Activated CD8-positive, alpha-beta memory T cell treated with anti-CD3 and anti-CD28 coated beads, Interleukin-2, amount 50 U/mL, for 4 hours (primary cell): ENCODE results near the gene ENKUR.

Experiments used
- DNase-seq: peaks from one replicate; pipeline ENCODE4 v3.0.0-alpha.2; 2020

ENKUR gene, protein sequence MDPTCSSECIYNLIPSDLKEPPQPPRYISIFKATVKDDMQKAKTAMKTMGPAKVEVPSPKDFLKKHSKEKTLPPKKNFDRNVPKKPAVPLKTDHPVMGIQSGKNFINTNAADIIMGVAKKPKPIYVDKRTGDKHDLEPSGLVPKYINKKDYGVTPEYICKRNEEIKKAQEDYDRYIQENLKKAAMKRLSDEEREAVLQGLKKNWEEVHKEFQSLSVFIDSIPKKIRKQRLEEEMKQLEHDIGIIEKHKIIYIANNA

DNA sequence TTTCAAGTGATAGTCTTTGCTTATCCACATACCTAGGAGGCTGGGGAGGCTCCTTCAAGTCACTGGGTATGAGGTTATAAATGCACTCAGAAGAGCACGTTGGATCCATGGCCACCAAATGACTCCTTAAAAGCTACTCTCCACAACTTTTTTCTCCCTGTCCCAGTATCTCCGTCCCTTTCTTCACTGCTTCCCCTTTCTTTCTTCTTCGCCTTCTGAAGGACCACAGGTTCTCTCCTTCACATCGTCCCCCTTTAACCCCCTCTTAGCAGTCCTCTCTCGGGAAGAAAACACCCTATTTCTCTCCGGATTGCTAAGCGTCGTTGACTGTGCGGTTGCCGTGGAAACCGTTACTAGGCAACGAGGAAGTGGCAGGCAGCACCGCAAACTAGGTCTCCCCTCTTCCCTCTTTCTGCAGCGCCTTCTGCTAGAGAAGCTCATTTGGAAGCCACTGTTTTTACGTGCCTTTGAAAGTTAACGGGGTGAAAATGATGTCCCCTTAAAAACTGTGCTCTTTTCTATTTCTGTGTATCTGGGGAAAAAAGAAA is at the start of gene ENKUR:
Gene ENKUR (minus strand): TSS at position 331 of the 548 bp plus-strand sequence. CDS start 222 bp downstream, at position 109.
- DNase-seq: peak; percentile 92

DNA sequence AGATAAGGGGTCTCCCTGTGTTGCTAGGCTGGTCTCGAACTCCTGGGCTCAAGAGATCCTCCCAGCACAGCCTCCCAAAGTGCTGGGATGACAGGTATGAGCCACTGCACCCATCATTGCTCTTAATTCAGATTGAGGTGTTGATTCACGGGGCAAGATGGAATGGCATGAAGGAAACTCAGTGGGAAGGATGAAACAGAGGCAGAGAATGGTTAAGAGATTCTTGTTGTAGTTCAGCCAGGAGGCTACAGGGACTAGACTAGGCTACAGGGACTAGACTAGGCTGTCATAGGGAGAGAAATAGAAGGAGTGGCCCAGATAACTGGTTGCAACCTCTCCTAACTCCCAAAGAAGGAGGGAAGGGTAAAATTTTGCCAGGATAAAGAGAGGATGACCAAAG is 48.4 kb upstream of the ENKUR start:
- DNase-seq: no peak

DNA sequence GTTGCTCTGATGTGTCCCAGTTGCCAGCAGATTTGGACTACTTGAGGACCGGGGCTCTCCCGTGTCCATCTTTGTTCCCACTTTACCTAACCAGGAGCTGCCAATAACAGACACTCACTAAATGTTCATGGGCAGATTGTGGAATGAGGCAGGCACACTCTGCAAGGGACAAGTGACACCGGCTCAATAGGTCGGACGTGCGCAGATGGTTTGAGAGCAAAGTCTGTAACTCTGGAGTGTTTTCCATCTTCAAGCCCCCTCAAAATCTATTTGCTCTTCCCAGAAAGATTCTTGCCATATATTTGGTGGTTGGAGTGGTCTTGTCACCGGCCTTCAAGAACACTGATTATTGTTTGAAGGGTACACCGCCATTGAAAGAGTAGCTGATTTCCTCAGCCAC is 47.7 kb upstream of the ENKUR start:
- DNase-seq: no peak

DNA sequence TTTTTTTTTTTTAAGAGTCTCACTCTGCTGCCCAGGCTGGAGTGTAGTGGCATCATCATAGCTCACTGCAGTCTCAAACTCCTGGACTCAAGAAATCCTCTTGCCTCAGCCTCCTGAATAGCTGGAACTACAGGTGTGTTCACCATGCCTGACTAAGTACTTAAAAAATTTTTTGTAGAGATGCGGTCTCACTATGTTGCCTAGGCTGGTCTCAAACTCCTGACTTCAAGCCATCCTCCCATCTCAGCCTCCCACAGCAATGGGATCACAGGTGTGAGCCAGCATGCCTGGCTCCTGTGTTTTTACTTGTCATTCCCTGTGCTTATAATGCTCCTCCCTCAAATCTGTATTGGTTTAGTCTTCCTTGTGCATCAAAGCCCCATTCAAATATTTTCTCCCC is 47.2 kb upstream of the ENKUR start:
- DNase-seq: no peak

DNA sequence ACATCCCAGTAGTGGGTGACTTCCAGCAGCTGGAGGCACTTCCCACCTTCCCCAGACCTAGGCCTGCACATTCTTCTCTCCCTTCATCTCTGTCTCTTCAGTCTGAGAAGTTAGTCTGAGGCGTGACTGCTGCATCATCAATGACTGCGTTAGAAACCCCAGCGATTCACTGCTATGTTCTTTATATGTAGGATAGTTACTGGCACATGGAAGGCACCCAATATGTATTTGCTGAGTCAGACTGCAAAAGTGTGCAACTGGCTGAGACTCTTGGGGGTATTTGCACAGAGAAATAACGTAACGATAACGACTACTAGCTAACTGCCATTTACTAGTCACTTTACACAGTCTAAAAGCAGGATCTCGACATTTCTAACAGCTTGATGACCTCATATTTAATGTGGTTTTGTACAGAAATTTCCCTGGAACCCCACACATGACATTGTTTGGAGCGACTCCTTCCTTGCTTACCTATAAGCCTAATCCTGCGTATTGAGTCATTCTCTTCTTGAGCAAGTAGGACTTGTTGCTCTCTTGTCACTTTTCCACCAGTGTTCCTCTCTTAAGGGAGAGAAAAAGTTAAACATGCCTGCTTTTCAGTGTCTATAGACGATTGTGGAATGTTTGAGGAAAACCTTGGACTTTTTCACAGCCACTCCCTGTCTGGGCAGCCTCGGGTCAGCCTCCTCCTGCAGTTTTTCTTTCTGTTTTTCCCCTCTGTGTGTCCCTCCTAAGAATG is 45.9 kb upstream of the ENKUR start:
- no peak for DNase-seq

DNA sequence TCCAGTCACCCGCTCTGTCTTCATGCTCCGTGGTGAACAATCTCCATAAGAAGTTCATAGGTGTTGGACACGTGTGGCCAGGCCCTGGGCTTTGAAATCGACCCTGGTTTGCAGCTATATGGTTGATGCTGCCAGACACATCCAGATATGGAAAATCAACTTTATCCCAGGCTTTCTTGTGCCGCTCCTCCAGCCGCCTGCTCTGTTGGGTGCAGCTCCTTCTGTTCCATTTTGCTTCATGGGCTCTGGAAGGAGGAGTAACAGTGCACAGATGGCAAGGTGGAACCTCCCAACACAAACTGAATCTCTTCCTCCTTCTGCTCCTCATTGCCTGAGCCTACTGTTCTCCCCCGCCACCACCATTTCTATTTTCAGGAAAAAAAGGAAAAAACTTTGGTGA is 45.2 kb upstream of the ENKUR start:
- DNase-seq: no peak

DNA sequence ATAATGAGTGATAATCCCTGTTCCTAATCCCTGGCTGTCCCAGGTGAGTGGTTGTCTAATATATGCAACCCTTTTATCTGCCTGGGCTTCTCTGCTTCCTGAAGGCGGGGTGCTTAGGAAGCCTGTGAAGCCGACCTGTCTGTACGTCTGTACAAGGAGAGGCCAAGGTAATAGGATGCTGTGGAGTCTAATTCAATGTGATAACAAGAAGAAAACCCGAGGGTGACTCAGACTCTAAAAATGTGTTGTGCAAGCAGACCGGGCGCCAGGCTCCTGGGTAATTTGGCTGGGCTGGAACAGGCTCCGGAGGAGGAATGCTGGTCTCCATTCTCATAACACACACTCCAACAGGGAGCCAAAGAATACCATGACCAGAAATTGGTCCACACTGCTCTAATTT is 44.0 kb upstream of the ENKUR start:
- no peak for DNase-seq

DNA sequence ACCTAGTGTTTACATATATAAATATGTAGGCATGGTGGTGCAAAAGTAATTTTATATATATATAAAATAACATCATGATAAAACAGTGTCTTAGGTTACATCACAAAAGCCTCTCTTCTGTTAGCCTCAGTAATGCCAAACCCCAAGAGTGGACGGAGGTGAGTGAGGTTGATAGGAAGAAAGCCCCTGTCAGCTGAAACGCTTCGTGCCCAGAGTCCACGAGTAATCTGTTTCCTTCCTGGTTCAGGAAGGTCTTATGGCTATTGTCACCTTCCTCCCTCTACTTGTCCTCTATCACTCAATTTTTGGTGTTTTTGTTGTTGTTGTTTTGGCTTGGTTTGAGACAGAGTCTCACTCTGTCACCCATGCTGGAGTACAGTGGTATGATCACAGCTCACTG is 41.9 kb upstream of the ENKUR start:
- DNase-seq: no peak

DNA sequence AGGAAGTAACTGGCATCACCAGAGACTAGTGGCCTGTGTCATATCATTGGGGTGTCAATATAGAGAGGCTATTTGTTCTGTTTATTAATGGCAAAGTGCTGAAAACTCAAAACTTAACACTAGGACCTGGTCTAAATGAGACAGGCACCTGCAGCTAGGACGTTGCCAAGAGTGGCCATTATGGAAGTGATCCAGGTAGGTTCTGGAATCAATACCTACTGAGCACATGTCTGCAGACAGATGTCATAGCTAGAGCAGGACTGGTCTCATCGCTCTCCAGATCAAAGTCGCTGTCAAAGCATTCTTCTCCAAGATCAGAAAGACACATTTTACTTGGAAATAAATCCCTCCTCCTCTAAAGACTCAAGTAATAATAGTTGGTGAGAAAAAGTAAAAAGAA is 40.8 kb upstream of the ENKUR start:
- DNase-seq: no peak

DNA sequence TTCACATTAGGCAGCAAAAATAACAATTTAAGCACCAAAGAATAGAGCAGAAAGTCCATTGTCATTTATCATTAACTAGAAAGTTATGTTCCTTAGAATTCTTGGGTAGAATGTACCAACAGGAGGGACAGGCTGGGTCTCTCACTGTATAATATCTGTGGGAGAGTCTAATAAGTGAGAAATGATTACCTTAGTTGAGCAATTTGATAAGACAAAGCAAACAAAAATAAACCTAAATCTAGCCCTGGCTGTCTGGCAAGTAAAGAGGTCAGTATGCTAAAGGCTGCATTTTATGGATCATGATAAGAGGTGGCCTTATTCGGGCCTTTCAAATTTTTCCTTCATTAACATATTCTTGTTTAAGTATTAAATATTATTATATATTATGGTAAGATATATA is 36.1 kb upstream of the ENKUR start:
- DNase-seq: no peak

DNA sequence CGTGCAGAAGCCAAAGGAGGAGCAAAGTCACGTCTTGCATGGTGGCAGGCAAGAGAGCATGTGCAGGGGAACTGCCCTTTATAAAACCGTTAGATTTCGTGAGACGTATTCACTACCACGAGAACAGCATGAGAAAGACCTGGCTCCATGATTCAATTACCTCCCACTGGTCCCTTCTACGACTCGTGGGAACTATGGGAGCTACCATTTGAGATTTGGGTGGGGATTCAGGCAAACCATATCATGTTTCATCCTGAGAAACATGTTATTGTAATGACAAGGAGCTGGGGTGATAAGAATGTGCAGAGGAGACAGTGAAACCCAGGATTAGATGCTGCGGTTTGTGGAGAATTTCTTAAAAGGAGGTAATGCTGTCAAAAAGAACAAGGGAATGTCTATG is 34.4 kb upstream of the ENKUR start:
- DNase-seq: no peak

DNA sequence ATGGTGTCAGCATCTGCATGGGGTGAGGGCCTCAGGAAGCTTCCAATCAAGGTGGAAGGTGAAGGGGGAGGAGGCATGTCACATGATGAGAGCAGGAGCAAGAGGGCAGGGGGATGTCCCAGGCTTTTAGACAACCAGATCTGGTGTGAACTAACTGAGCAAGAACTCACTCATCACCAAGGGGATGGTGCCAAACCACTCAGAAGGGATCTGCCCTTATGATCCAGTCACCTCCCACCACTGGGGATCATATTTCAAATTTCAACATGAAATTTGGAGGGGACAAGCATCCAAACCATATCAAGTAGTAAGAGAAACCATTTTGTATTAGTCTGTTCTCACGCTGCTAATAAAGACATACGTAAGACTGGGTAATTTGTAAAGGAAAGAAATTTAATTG is 34.0 kb upstream of the ENKUR start:
- no peak for DNase-seq

DNA sequence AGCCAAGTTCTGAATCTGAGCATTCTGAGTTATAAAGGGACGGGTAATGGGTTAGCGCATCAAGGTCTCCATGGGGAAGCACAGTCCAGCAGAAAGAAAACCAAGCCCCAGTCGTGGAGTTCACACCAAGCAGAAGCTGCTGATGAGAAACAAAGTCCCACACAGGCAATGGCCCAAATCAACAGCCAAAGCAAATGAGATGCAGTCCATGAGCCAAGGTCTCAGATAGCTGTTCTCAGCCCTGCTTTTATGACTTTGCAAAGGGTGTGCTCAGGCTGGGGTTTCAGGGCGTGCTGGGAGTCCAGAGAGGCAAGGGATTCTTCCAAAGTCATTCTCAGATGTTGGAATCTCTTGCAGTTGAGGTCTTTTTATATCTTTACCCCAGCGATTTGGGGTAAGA is 32.5 kb upstream of the ENKUR start:
- DNase-seq: no peak

DNA sequence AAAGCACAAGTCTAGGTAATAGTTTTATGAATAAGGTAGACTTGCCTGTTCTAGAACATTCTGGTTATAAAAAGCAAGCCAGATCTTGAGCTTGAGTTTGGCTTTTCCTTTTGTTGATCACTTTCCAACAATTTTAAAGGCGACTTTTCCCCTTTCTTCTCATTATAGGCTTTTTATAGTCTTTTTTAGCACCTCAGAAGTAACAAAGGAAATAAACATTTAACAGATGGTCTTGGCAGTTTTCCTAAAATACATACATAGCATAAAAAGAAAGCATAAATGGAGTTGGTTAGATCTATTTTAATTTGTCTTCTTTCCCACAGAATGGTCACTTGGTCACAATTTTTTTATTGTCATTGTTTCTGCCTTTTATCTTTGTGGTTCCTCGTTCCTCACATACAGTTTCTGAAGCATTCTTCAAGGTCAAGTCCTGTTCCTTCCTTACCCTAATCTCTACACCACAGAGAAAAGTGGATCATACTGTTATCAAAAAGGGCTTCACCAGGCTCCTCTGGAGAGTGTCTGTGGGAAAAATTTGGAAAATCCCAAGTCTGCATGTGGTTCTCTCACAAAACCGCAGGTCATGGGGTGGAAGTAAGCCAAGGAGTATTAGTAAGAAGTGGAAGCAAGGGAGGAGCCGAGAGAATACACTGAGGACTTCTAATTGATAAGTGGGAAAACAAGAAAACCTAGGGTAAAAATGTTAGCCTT is 31.8 kb upstream of the ENKUR start:
- no peak for DNase-seq

DNA sequence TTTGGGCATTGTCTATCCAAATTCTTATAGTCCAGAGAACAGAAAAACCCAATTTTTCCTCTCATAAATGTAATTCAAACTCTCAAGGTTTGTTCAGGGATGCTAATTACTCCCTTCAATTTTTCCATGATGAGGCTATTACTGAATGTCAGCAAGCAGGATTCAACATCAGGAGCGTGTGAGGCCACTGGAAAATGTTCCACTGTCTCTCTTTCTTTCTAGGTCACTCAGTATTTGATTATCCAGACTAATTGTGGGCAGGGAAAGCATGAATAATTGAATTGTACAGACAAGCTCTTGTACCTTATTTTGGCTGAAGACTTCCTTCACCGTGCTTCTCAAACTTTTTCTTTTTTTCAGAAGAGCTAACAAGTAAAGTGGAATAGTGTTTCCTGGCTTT is 31.1 kb upstream of the ENKUR start:
- no peak for DNase-seq

DNA sequence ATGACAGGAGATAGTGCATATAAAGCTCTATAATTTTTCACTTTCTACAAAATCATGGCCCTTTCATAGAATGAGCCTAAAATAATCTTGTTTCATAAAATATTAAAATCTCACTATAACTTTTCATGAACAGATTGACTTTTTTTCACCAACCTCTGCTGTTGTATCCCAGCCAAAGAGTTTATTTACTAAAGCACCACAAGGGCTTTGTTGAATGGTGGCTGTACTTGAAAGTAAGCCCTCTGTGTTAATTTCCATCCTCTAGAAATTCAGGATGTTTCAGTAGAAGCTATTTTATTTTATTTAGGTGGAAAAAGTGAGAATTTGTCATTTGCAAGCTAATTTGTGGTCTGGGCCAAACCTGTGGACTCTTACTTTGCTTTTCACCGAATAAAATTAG is 30.7 kb upstream of the ENKUR start:
- DNase-seq: no peak

DNA sequence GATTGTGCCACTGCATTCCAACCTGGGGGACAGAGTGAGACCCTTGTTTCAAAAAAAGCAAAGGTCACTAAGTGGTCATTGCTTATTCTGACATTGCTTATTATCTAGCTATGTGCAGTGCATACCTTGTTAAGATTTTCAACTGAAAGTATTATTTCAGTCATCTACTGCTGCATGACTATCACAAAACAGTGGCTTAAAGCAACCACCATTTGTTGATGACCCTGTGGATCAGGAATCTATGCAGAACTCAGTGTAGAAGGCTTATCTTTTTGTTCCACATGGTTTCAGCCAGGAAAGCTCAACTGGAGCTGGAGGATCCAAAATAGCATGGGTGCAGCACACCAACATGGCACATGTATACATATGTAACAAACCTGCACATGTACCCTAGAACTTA is 23.6 kb upstream of the ENKUR start:
- no peak for DNase-seq

DNA sequence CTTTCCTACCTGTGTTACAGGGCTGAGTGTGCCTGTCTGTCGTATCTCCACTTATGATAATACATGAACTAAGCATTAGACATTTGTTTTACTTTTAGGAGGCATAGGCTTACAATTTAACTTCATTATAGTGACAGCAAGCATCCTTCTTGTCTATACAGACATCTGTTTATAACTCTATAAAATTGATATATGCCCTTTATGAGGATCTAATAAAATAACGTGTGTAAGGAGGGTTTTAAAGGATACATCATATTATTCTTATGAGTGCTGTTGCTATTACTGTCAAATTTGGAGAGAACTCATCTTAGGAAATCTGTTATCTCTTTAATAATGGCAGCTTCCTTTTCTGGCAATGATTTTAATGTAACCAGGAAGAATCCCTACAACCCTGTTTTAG is 22.4 kb upstream of the ENKUR start:
- no peak for DNase-seq

DNA sequence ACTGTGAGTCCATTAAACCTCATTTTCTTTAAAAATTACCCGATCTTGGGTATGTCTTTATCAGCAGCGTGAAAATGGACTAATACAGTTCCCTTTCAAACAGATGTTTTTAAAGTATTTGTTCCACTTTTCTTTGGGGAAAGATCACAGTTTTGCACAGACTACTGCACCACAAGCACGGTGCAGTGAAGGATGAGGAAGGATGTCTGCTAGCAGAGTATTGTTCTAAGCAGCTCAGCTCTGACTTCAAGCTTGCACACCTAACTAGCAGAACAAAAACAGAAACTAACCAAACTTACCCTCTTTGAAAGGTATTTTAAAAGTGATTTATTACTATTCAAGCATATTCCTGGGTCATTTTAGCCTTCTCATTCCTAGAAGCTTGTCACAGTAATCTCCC is 20.4 kb upstream of the ENKUR start:
- no peak for DNase-seq

DNA sequence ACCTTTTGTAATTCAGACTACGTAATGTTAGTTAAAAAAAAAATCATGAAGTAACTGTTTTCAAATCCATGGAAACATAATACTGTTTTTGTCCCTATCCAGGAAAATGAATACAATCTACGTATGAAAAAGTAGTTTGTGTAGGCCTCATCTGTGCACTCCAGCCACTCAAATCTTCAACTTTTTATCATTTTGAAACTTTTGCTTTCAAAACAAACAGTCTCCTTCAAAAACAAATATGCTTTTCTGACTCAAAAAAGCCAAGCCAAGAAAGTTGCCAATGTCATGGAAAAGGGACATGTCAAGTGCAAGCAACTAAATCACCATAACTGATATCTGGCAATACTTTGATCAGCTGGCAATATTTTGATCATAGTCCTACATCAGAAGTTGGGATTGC is 13.6 kb upstream of the ENKUR start:
- no peak for DNase-seq

DNA sequence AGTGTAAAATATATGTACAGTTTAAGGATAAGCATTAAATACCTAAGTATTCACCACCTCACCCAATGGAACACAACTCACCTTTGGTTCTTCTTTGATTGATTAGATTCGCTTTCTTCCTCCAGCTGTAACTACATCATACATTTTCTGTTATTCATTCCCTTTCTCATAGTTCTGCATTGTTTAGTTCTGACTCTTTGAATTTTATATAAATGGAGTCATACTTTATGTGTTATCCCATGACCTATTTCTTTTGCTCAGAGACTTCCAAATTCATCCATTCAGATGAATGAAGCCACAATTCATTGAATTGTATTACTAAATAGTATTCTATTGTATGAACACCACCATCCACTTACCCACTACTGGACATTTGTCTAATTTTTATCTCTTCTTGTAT is 12.8 kb upstream of the ENKUR start:
- DNase-seq: no peak

DNA sequence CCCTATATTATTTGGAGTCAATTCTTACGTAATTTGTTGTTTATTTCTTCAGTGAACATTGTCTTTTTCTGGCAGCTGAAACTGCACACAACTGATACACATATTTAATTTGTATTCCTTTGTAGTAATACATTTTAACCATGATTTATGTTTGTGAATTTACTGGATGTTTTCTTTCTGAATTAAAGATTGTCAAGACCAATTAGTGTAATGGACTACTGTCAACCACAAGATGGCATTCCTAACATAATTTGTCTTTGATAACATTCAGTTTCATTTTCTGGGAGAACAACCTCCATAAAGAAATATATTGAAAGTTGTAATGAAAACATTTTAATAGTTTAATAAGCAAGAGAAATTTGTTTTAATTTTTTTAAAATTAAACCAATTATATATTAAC is 10.5 kb upstream of the ENKUR start:
- no peak for DNase-seq

DNA sequence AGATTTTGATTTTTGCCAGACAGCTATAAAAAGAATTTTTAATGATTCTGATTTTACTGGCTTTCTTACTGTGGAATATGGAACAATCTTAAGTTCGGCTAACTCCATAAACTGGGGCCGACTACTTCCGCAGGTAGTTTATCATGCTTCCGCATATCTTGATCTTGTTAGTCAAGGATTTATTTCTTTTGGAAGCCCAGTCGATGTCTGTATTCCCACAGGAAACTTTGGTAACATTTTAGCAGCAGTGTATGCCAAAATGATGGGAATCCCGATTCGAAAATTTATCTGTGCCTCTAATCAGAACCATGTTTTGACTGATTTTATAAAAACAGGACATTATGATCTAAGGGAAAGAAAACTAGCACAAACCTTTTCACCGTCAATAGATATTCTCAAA is 8.6 kb upstream of the ENKUR start:
- DNase-seq: no peak

DNA sequence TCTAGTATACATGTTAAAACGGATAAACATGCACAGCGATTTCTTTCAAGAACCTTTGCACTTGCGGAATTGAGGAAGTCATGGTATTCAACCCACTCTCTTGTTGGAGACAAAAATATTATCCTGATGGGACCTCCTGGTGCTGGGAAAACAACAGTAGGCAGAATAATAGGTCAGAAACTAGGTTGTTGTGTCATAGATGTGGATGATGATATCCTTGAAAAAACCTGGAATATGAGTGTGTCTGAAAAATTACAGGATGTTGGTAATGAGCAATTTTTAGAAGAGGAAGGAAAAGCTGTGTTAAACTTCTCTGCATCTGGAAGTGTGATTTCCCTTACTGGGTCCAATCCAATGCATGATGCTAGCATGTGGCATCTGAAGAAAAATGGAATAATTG is 7.3 kb upstream of the ENKUR start:
- DNase-seq: no peak
